Left renal pelvis (tissue), 4 donors: ENCODE results near the gene GPC6. TPM values are rescaled to one million over a fixed set of nuclear protein-coding genes. Genes with fewer than 3 reads are reported as not detected.

Source experiments
- DNase-seq, 4 donors: peaks; one replicate each; pipeline ENCODE4 v3.0.0-alpha.2; 2013; ENCODE audit warnings: low read depth in 4 of 4, low spot score in 3 of 4
- polyA plus RNA-seq, 4 donors: library from polyadenylated mRNA; unstranded; fragments of 120-200 nt; gene quantifications; one replicate each; pipeline ENCODE4 v1.2.1, GENCODE V29; 2013; ENCODE audit not compliant: insufficient read length in 4 of 4

The GPC6 gene
- polyA plus RNA-seq, 4 donors, result 49.8 to 74.4 (median 65.2) TPM

DNA sequence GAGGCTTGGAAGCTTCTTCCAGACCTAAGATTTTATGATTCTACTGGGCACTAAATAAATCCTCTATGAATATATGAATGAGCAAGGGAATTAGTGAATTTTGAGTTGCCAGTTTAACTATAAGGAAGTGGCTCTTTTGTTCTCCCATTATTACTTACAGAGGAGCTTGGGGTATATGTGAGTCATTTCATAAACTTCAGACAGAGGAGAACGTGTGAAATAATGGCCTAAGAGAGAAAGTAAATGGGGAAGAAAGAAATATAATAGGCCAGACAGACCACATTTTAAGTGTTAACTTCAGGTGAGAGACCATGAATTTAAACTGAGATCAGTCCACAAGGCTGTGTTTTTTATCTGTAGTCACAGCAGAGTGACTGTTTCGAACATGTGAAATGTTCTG lies 570.9 kb downstream of the GPC6 start:
- DNase-seq, result no peak

GRCh38 chr13:93800342-93800741 lies 573.7 kb downstream of the GPC6 start:
- no peak for DNase-seq

- no peak for DNase-seq
Measured at GRCh38 chr13:93805736-93806135, 579.1 kb downstream of the GPC6 start.

DNA sequence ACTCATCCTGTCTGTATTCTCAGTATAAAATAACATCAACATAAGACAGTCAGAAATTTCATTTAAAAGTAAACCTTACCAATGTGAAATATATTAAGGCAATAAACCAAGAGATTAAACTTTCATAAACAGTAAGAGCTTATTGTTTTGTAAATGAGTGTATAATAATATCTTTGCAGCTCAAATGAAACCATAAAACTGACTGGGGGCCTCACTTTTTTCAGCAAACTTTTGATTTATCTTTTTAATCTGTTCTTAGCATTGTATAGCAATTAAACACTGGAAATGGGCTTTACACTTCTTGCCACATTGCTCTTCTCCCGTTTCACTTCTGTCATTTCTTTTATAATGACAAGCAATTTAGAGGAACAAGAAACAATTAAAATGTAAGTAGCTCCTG lies 580.3 kb downstream of the GPC6 start:
- DNase-seq, result no peak

- DNase-seq, result no peak
Measured at GRCh38 chr13:93810264-93810663, 583.7 kb downstream of the GPC6 start.

DNA sequence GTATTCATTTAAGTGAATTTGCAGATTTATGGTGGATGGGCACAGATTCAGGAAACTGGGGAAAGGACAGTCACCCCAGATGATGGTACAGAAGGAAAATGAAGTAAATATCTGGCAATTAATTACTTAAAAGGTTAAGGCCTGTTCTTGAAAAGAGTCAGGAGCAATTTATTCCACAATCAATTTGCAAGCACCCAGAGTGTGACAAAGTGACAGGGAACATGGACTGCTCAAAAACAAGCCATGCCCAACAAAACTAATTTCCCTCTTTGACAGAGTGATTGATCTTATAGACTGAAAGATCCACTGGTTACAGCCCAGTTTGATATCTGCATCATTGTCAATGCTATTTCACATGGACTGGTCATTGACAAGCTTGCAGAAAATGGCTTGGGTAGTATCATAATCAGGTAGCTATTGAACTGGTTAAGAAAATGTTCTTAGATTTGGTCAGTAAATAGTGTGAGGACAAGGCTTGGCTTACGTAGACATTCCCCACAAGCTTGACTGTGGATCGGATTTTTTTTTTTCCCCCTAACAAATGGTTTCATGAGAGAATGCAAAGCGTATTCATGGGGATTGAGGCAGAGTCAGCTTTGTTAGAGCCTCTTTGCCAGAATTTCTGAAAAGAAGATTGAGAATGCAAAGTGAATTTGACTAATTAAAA lies 584.6 kb downstream of the GPC6 start:
- DNase-seq, result no peak

- no peak for DNase-seq
Measured at GRCh38 chr13:93811738-93812112, 585.1 kb downstream of the GPC6 start.

DNA sequence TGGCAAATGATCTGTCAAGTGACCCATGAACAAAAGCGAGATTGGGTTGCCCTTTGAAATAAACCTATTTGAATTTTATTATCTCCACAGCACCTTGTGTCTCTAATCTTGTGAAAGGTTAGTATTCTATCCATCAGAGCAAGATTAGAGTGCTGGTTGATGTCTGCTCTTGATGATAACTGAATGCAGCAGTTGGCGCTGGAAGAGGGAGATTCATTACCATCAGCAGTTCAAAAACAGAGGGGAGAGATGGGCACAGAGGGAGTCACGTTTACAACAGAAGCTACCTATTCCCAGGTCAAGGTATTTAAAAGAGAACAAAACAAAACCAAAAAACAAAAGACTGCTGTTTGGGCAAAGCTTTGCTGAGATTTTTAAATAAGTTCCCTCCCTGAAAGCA lies 588.1 kb downstream of the GPC6 start:
- no peak for DNase-seq

DNA sequence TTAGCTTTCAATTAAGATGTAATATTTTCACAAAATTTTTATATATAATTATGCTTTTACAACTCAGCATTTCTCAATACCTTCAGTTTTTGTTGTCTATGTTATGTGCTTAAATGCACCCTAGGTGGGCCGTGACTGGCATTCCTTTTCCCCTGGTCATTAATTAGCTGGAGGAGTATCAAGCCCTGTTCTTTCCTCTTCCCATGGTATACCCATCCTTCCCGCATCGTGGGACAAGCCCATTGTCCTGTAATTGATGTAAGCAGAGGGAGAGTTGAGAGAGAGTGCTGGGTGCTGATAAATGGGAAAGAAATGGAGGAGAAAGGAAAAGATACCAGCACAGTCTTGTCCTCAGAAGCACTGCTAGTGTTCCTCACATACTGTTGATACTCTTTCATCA lies 591.7 kb downstream of the GPC6 start:
- no peak for DNase-seq

DNA sequence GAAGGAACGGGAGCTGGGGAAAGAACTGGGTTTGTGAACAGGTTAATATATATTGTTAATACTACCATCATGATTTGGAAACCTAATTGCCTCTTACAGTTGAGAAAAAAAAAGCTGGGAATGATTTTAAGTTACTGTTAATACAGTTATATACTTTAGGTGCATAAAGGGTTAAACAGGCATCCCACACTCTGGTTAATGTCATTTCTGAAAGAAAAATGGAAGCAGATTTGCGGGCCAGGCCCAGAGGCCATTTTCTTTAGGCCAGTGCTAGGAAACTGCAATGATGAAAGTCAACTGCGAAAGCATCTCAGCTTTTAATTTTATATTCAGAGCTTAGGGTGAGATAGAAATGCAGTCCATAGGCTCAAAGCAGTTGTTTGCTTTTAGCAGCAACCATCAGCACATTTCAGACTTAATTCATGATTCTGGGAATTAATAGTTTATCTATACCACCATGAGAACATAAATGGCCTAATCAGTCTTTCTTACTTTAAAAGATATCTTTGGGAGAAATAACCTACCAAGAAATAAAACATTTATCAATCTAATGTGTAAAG lies 592.8 kb downstream of the GPC6 start:
- no peak for DNase-seq

DNA sequence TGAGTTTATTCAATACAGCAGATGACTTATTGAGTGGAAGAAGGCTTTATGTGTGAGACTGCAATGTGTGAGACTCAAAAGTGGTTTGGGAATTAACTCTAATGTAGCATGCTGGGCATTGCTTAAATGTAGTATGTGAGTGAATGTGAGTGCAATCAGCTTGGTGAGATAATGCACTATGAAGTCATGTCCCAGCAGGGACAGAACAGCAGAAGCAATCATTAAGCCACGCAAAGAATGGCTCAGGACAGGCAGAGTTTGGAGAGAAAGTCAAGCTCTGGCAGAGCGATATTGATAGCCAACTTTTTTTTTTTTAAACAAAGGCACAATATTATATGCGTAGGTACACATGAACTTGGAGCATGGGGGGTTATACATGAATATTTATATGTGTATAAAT lies 597.7 kb downstream of the GPC6 start:
- no peak for DNase-seq

DNA sequence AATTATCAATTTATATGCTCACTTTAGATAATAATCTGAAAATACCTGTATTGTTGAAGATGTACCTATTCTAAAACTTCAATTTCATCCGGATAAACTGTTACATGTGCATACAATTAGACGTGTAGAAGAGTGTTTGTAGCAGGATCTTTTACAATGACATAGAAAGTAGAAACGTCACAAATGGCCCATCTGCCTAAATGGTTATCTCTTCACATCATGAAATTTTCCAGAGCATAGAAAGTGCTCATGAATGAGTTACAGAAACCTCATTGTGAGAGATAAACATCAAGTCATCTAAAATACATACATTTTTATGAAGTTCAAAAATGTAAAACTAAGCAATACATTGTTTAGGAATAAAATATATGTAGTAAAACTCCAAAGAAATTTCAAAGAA lies 607.4 kb downstream of the GPC6 start:
- DNase-seq, result no peak

DNA sequence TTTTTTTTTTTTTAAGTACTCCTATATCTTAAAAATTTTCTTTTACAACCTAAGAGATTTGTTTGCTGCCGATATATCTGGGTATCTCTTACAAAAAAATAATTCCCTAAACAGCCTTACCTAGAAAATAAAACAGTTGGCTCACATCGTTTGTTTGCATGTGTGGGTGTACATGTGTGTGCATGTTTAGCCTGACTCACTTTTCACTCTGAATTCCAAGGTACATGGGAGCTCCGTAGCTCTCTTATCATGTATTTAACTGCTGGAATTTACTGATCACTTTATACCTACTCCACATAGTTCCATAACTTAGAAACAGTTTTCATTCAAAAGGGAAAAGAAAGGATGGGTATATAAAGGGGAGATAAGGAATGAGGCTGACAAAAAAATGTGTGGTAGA lies 616.5 kb downstream of the GPC6 start:
- no peak for DNase-seq

- DNase-seq, result no peak
Measured at GRCh38 chr13:93847162-93847561, 620.6 kb downstream of the GPC6 start.

GRCh38 chr13:93848247-93848646 lies 621.6 kb downstream of the GPC6 start:
- DNase-seq, result no peak

GRCh38 chr13:93851236-93851635 lies 624.6 kb downstream of the GPC6 start:
- DNase-seq, result no peak

DNA sequence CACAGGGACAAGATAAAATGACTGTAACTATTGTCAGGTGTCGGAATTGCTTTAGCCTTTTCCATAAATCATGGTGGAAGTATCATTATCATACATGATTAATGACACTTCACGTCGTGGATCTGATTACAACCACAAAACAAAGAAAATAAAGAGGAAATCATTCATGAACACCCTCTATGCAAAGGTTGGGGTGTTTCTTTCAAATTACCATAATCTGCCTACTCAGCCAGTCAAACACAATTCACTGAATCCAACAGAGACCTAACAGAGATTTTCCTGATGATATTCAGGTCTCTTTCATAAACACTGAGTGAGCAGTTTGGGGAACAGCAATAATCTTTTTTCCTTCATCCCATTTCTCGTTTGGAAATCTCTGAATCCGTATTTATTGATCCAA lies 627.3 kb downstream of the GPC6 start:
- no peak for DNase-seq

- DNase-seq, result no peak
Measured at GRCh38 chr13:93857126-93857525, 630.5 kb downstream of the GPC6 start.

- DNase-seq, result no peak
Measured at GRCh38 chr13:93859716-93860115, 633.1 kb downstream of the GPC6 start.

DNA sequence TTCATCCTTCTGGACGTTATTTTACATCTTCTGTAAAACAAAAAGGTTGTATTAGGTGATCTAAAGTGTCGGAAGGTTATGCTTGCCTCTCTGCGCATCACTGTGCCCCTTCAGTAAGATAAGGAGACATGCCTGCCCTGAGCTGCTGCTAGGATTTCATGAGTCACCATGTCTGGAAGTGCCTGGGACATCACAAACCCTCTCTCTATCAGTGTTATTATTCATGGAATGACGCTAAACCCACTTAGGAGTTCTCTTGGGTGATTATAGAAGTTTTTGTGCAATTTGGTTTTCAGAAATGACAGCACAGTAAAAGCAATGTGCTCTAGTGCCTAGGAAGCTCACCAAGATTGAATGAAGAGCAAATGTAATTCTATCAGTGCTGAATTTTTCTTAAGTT lies 635.2 kb downstream of the GPC6 start:
- no peak for DNase-seq

- no peak for DNase-seq
Measured at GRCh38 chr13:93862259-93862658, 635.7 kb downstream of the GPC6 start.

DNA sequence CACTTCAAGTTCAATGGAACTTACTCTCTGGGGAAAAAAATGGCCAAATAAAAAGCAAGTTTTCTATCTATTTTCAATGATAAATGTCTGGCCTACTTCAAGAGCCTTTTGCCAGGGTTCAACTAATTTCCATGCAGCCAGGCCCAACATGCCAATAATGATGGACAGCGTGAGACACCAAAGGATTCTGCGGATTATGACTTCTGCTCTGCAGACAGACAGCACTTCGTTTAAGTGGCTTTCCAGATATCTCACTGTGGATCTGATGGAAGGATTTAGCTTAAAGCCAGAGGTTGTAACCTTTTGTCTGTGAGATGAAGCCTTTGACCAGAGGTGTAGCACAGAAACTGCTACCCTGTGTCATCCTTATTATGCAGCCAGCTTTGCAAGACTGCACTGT lies 638.6 kb downstream of the GPC6 start:
- DNase-seq, result no peak

- no peak for DNase-seq
Measured at GRCh38 chr13:93867481-93867880, 640.9 kb downstream of the GPC6 start.
